Subcutaneous abdominal adipose tissue (tissue), 5 donors: ENCODE results near the gene KMT2C.
A peak's percentile ranks its signal among the peaks of the same experiment; 100 is the strongest.
"Not testable (repeated sequence)": the region's sequence is repeated elsewhere in the genome, so short reads cannot be mapped to it uniquely, and the experiment has no call there.

Source experiments
- H3K27ac ChIP-seq: one replicate; pipeline ENCODE4 v1.7.0; 2013; ENCODE audit warnings: low read depth, mild to moderate bottlenecking, inconsistent platforms, low read length, moderate library complexity
- H3K27me3 ChIP-seq, 5 donors: one replicate each; pipeline ENCODE4 v1.7.0; 2013; ENCODE audit warnings: low read length in 5 of 5, inconsistent platforms in 1 of 5; ENCODE audit not compliant: control insufficient read depth in 5 of 5, insufficient read depth in 4 of 5
- H3K36me3 ChIP-seq, 5 donors: one replicate each; pipeline ENCODE4 v1.7.0; 2013; ENCODE audit warnings: low read length in 5 of 5; ENCODE audit not compliant: control insufficient read depth in 5 of 5, insufficient read depth in 5 of 5
- H3K4me1 ChIP-seq, 5 donors: one replicate each; pipeline ENCODE4 v1.7.0; 2013; ENCODE audit warnings: low read length in 5 of 5, mild to moderate bottlenecking in 3 of 5, moderate library complexity in 1 of 5; ENCODE audit not compliant: control insufficient read depth in 5 of 5, insufficient read depth in 5 of 5
- H3K4me3 ChIP-seq, 5 donors: one replicate each; pipeline ENCODE4 v1.7.0; 2013; ENCODE audit warnings: low read length in 5 of 5, low read depth in 1 of 5
- H3K9ac ChIP-seq, 5 donors: one replicate each; pipeline ENCODE4 v1.7.0; 2013; ENCODE audit warnings: low read length in 5 of 5, mild to moderate bottlenecking in 4 of 5, moderate library complexity in 3 of 5
- H3K9me3 ChIP-seq, 5 donors: one replicate each; pipeline ENCODE4 v1.7.0; 2013; ENCODE audit warnings: low read length in 5 of 5; ENCODE audit not compliant: control insufficient read depth in 5 of 5
- donor health status: healthy.
- donor health status: healthy.
- donor health status: healthy.
- donor health status: healthy.
- donor health status: healthy.

Gene KMT2C

DNA sequence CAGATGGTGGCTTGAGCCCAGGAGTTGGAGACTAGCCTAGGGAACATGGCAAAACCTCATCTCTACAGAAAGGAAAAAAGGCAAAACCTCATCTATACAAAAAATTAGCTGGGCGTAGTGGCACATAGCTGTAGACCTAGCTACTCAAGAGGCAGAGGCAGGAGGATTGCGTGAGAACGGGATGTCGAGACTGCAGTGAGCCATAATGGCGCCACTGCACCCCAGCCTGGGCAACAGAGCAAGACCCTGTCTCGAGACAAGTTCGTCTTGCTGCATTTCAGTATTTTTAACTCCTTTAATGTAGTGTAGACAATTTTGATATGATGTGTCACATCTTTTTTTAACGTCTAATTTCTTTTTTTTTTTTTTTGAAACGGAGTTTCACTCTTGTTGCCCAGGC, 31.4 kb upstream of the KMT2C start:
- Histone ChIP-seq H3K27ac (no peak overlapping the region), H3K4me3 (no peak overlapping the region), H3K9me3 (peaks cover 0 to 4% (median 0%) of the 10 kb centered on the region in 5 donors), H3K36me3 (no peaks in the 10 kb centered on the region), H3K27me3 (no peaks in the 10 kb centered on the region), H3K4me1 (peaks cover 0 to 35% (median 29%) of the 10 kb centered on the region in 5 donors), H3K9ac (no peak overlapping the region)

DNA sequence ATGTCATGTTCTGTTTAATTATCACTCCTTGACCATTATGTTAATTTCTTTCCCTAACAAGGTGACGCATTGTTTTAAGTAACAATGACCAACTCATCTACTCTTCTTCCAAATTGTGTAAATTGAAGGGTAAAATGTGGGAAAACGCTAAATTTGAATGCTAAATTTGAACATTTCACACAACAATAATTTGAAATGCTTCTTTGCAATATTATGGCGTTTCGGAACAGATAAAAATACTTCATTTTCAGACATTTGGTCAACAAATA, 29.2 kb upstream of the KMT2C start:
- H3K27ac ChIP-seq: peak overlapping the region; percentile 98
- H3K4me1 ChIP-seq: peaks cover 0 to 25% (median 18%) of the 10 kb centered on the region in 5 donors
- no peaks in the 10 kb centered on the region for H3K36me3 ChIP-seq
- H3K4me3 ChIP-seq: peak overlapping the region; percentile 74 to 93 (median 89)
- H3K9ac ChIP-seq: peak overlapping the region in 4 of 5 donors; percentile 82 to 99 (median 92)
- no peaks in the 10 kb centered on the region for H3K27me3 ChIP-seq
- H3K9me3 ChIP-seq: no peaks in the 10 kb centered on the region

DNA sequence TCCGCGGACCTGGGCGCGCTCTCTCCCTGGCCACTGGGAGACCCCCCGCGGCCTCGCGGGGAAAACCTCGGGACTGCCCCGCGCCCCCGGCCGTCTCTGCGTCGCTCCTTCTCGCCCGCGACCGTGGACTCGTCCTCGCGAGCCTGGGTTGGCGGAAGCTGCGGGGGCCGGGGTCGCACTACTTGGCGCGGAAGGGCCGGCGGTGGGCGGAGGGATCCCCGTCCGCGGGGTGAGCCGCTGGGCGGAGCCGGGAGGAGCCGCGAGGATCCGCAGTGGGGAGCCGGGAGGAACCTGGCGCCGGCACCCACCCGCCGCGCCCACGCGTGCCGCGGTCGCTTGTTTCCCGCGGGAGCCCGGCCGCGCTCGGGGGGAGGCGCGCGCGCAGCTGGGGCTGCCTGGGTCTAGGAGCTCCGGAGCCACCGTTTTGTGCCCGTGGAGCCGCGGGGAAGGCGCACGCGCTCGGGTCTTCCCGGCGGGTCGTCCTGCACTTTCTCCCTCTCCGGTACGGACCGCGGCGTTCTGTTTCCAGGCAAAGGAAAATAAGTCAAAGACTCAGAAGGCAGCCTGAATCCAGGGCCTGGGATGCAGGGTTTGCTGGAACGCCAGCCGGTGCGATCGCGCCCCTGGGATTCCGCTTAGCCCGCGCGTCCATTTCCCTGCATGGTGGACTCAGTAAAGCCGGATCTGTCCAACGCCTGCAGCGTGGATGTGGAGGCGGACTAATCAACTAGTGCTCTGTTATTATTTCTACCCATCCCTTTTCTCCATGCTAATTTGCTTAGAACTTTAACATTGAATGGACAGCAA, 28.7 kb upstream of the KMT2C start:
- Histone ChIP-seq H3K27me3 (no peaks in the 10 kb centered on the region), H3K36me3 (no peaks in the 10 kb centered on the region), H3K27ac (peak overlapping the region; percentile 98), H3K4me1 (peaks cover 0 to 23% (median 15%) of the 10 kb centered on the region in 5 donors), H3K4me3 (peak overlapping the region; percentile 74 to 93 (median 89)), H3K9me3 (no peaks in the 10 kb centered on the region), H3K9ac (peak overlapping the region; percentile 48 to 99 (median 86))

DNA sequence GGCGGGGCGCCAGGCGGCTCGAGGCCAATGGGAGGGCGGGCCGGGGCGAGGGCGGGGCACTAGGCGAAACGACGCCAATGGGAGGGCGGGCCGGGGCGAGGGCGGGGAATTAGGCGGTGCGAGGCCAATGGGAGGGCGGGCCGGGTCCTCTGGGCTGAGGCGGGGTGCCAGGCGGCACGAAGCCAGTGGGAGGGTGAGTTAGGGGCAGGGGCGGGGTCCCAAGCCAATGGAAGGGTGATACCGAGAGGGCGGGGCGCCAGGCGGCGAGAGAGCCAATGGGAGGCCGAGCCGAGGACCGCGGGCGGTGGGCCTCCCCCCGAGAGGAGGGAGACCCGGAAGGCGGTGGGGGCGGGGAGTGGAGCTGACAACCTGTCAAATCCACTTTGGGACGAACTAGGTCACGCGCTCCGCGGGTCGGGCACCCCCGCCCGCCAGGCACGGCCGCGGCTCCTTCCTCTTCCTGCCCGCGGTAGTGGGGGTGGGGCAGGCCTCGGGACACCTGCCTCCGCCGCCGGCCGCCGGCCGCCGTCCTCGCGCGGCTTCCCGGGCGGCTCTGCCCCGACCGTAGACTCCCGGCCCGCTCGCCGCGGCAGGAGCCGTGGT, 28.0 kb upstream of the KMT2C start:
- Histone ChIP-seq H3K4me3 (peak overlapping the region in 4 of 5 donors; percentile 86 to 93 (median 91)), H3K9ac (peak overlapping the region in 4 of 5 donors; percentile 64 to 99 (median 92)), H3K36me3 (no peaks in the 10 kb centered on the region), H3K9me3 (no peaks in the 10 kb centered on the region), H3K27ac (peak overlapping the region; percentile 98), H3K27me3 (no peaks in the 10 kb centered on the region), H3K4me1 (peaks cover 0 to 22% (median 15%) of the 10 kb centered on the region in 5 donors)

DNA sequence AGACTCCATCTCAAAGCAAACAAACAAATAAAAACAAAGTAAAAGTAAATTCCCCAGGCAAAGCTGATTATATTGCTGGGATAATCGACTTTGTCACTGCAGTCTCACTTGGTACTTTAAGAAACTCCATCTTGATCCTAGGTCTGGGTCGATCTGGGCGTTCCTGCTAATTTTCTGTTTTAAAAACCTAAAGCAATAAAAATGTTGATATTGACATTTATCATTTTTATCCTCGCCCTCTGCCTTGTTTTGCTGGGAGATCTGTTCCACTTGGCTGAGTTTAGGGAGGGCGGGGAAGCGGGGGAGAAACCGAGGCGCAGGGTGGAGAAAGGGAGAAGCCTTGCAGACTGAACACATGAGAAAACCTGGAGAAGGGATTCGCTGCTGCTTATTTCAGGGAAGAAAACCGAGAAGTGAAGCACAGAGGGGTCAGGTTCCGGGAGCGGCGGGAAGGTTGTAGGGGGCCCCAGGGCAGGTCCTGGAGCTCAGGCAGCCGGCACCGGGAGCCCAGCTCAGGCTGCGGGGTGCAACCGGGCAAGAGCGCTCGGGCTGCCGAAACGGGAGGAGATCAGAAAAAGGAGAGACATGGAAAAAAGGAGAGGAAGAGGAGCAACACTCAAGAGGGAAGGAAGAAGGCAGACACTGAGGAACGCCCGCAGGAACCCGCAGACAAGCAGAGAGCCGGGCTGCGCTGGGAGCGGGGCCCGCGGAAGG, 27.3 kb upstream of the KMT2C start:
- Histone ChIP-seq H3K9ac (peak overlapping the region in 4 of 5 donors; percentile 79 to 88 (median 82)), H3K4me3 (peak overlapping the region; percentile 81 to 86 (median 83)), H3K9me3 (no peaks in the 10 kb centered on the region), H3K27me3 (no peaks in the 10 kb centered on the region), H3K4me1 (peaks cover 0 to 22% (median 15%) of the 10 kb centered on the region in 5 donors), H3K36me3 (no peaks in the 10 kb centered on the region), H3K27ac (peak overlapping the region; percentile 94)

DNA sequence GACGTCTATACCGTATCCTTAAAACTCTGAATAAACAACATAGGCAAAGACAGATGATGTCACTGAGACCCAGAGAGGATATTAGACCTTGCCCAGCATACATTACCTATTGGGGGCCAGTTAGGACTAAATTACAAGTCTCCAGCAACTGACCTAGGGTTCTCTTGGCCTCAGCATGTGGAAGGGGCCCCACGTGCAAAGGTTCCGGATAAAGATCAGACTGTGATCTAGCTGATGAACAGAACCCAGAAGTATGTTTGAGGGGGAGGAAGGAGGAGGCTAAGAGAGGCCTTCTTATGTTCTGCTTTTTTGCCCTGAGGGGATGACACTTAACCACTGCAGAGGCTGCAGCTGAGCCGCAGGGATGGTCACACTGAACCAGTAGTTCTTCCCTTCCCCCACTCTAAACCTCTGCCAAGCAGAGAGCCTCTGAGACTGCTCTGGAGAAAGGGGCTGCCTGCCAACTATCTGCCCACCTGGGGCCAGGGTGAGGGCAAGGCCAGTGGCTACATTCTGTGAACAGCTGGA, 24.0 kb upstream of the KMT2C start:
- H3K9ac ChIP-seq: no peak overlapping the region
- peaks cover 0 to 14% (median 8%) of the 10 kb centered on the region in 5 donors for H3K4me1 ChIP-seq
- H3K27me3 ChIP-seq: no peaks in the 10 kb centered on the region
- H3K36me3 ChIP-seq: no peaks in the 10 kb centered on the region
- no peak overlapping the region for H3K27ac ChIP-seq
- no peak overlapping the region for H3K4me3 ChIP-seq
- H3K9me3 ChIP-seq: peaks cover 0 to 2% (median 0%) of the 10 kb centered on the region in 5 donors

DNA sequence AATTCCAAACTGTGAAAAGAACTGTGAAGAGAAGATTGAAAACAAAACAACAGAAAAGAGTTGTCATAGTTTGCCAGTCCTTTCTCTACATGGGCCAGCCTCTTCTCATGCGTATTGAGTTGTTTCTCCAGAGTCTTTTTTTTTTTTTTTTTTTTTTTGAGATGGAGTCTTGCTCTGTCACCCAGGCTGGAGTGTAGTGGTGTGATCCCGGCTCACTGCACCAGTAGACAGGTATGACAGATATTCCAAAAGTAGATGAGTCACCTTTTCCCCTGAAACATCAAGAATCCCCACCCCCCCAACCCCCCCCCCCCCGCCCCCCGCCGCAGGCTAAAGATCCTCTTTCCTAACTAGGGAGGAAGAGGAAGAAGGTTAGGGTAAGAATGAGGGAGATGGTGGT, 15.6 kb upstream of the KMT2C start:
- Histone ChIP-seq H3K4me1 (no peaks in the 10 kb centered on the region), H3K4me3 (no peak overlapping the region), H3K9me3 (no peaks in the 10 kb centered on the region), H3K27me3 (no peaks in the 10 kb centered on the region), H3K9ac (no peak overlapping the region), H3K27ac (no peak overlapping the region), H3K36me3 (no peaks in the 10 kb centered on the region)

DNA sequence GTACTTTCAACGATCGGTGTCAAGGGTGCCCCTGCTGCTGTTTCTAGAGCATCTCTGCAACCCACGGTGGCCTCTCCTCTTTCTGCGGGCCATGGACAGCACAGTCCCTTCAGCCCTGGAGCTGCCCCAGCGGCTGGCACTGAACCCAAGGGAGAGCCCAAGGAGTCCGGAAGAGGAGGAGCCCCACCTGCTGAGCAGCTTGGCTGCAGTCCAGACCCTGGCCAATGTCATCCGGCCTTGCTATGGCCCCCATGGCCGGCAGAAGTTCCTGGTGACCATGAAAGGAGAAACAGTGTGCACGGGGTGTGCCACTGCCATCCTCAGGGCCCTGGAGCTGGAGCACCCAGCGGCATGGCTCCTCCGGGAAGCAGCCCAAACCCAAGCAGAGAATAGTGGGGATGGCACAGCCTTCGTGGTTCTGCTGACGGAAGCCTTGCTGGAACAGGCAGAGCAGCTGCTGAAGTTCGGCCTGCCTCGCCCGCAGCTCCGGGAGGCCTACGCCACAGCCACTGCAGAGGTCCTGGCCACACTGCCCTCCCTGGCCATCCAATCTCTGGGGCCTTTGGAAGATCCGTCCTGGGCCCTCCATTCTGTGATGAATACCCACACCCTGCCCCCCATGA, 9.7 kb upstream of the KMT2C start:
- not testable (repeated sequence) for H3K4me3 ChIP-seq, H3K9ac ChIP-seq, H3K36me3 ChIP-seq, H3K27ac ChIP-seq, H3K27me3 ChIP-seq, H3K9me3 ChIP-seq, H3K4me1 ChIP-seq

DNA sequence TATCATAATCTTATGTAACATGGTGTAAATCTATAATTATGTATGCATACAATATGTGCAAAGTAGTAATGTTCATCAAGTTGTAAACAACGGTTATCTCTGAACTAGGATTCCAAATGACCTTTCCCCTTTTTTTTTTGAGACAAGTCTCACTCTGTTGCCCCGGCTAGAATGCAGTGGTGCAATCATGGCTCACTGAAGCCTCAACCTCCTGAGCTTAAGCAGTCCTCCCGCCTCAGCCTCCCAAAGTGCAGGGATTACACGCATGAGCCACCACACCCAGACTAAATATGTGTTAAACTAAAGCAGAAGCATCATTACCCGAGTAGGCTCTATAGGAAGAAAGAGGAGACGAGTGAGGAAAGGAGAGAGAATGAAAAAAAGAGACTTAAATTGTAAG, 7.8 kb upstream of the KMT2C start:
- Histone ChIP-seq H3K27ac (no peak overlapping the region), H3K4me1 (no peaks in the 10 kb centered on the region), H3K4me3 (no peak overlapping the region), H3K9me3 (no peaks in the 10 kb centered on the region), H3K36me3 (no peaks in the 10 kb centered on the region), H3K27me3 (no peaks in the 10 kb centered on the region), H3K9ac (no peak overlapping the region)
